Measurements from ENCODE around the gene GLRB. TPM values are rescaled to one million over a fixed set of nuclear protein-coding genes. Genes with fewer than 3 reads are reported as not detected.

GLRB gene
- 0.50 and 0.70 TPM in 2 replicates for total RNA-seq (2021)
- long read RNA-seq, partial matches to known transcripts = 0 of 4 reads
- long read RNA-seq, other reads (novel, unspliced or antisense) = 1 of 4 reads

DNA sequence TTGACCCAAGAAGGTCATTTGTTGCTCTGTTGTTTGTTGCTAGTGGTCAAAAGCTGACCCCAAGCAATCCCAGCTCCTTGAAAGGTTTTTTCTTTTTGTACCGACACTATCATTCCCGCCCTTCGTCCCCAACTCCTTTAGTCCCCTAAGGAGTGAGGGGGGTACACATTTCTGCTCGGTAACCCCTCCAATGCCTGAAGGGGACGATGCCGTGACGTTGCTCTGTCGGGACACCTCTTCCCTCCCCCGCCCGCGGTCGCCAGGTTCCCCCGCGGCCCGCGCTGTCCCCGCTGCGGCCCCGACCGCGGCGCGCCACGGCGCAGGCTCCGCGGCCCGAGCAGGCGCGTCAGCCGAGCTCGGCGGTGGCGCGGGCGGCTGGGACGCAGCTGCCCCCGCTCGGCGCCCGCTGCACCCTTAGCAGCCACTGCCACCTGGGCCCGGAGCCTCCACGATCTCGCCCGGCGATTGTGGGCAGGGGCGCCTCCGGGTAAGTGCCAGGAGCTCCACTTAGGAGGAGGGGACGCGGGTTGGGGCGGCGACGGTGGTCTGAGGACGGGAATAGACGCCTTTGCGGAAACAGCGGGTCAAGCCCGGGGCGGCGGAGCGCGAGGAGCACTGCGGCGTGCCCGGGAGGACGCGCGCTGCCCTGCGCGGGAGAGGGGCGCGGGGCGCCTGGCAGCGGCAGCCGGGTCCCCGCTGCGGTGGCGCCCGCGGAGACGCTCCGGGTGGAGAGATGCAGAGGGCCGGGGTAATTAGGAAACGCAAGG, at the start of gene GLRB:
TSS of gene GLRB (plus strand) at position 340 of the 767 bp plus-strand sequence. CDS start 1,875 bp downstream, outside the sequence.
- no peaks in the 10 kb centered on the region for H3K9me3 Mint-ChIP-seq
- Histone ChIP-seq H3K9ac (ENCODE audit: extremely low read depth, insufficient read length, low read length) (no peak within 1 kb of the TSS), H3K4me1 (ENCODE audit: insufficient read depth, low read length) (no peaks in the 10 kb centered on the region), H3T11ph (ENCODE audit: low read length) (no peak within 1 kb of the TSS), H4K20me1 (ENCODE audit: control insufficient read depth, insufficient read depth, insufficient read length) (no peaks in the 10 kb centered on the region), H4K5ac (ENCODE audit: insufficient read length, low read depth, low read length) (no peak within 1 kb of the TSS), H3K56ac (ENCODE audit: insufficient read length, low read depth, low read length) (no peak within 1 kb of the TSS), H3K18ac (ENCODE audit: insufficient read length, low read depth, low read length) (no peak within 1 kb of the TSS), H2BK5ac (ENCODE audit: insufficient read length, low read length) (no peak within 1 kb of the TSS), H2AK5ac (ENCODE audit: insufficient read length, low read length) (no peak within 1 kb of the TSS), H2BK15ac (ENCODE audit: low read depth, low read length) (no peak within 1 kb of the TSS), H3K79me2 (ENCODE audit: insufficient read depth, low read length) (no peaks in the 10 kb centered on the region), H3K14ac (ENCODE audit: insufficient read depth, low read length) (peak within 1 kb of the TSS; percentile 67), H2BK120ac (ENCODE audit: low read depth, low read length, poor library complexity, severe bottlenecking) (no peak within 1 kb of the TSS), H3K4me2 (ENCODE audit: insufficient read depth, insufficient read length, low read length) (peak within 1 kb of the TSS; percentile 68), H3K23me2 (ENCODE audit: insufficient read length, low read depth, low read length, poor library complexity, severe bottlenecking) (peaks cover 3% of the 10 kb centered on the region), H2AFZ (ENCODE audit: low read length) (no peak within 1 kb of the TSS), H3K23ac (ENCODE audit: insufficient read length, low read depth, low read length) (no peak within 1 kb of the TSS), H3K27me3 (ENCODE audit: insufficient read depth, low read length) (peaks cover 5% of the 10 kb centered on the region; the same call in 1 of the 2 replicates), H4K91ac (ENCODE audit: insufficient read length, low read depth, low read length) (no peak within 1 kb of the TSS), H3K27ac (ENCODE audit: insufficient read length, low read depth, low read length) (no peak within 1 kb of the TSS), H3K79me1 (ENCODE audit: insufficient read depth, low read depth, low read length, poor library complexity, severe bottlenecking) (no peaks in the 10 kb centered on the region), H3K4ac (ENCODE audit: low read depth, low read length) (no peak within 1 kb of the TSS), H2BK12ac (ENCODE audit: insufficient read length, low read depth, low read length) (no peak within 1 kb of the TSS), H4K8ac (replicated peaks; ENCODE audit: insufficient read length, low read depth, low read length) (no peak within 1 kb of the TSS), H2BK20ac (ENCODE audit: low read depth, low read length, poor library complexity, severe bottlenecking) (no peak within 1 kb of the TSS), H3K9me3 (ENCODE audit: control insufficient read depth, low read depth, low read length) (no peaks in the 10 kb centered on the region)
- DNase-seq = peak; percentile 53
- H3K27ac Mint-ChIP-seq = no peak within 1 kb of the TSS; a peak in 1 of 7 replicates
- peaks cover 14 to 17% of the 10 kb centered on the region in 2 experiments for H3K4me1 Mint-ChIP-seq
- peak within 1 kb of the TSS; percentile 75 to 90 for H3K4me3 Mint-ChIP-seq
- H3K36me3 Mint-ChIP-seq (ENCODE audit: insufficient read depth in 1 of 3, low read depth in 3 of 3) = no peaks in the 10 kb centered on the region
- peaks cover 35% of the 10 kb centered on the region for H3K27me3 Mint-ChIP-seq (ENCODE audit: low read depth)
- TF ChIP-seq, protein P1, sequence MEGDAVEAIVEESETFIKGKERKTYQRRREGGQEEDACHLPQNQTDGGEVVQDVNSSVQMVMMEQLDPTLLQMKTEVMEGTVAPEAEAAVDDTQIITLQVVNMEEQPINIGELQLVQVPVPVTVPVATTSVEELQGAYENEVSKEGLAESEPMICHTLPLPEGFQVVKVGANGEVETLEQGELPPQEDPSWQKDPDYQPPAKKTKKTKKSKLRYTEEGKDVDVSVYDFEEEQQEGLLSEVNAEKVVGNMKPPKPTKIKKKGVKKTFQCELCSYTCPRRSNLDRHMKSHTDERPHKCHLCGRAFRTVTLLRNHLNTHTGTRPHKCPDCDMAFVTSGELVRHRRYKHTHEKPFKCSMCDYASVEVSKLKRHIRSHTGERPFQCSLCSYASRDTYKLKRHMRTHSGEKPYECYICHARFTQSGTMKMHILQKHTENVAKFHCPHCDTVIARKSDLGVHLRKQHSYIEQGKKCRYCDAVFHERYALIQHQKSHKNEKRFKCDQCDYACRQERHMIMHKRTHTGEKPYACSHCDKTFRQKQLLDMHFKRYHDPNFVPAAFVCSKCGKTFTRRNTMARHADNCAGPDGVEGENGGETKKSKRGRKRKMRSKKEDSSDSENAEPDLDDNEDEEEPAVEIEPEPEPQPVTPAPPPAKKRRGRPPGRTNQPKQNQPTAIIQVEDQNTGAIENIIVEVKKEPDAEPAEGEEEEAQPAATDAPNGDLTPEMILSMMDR (conservative IDR thresholded peaks at IDR 0.05) = no peak
- no CpG with 5 or more reads among the region's 84 CpGs for WGBS (ENCODE audit: extremely low coverage, insufficient read length, low lambda C conversion rate)

Measured in H9 (cell line).